ENCODE data around the gene NMNAT2.

DNA sequence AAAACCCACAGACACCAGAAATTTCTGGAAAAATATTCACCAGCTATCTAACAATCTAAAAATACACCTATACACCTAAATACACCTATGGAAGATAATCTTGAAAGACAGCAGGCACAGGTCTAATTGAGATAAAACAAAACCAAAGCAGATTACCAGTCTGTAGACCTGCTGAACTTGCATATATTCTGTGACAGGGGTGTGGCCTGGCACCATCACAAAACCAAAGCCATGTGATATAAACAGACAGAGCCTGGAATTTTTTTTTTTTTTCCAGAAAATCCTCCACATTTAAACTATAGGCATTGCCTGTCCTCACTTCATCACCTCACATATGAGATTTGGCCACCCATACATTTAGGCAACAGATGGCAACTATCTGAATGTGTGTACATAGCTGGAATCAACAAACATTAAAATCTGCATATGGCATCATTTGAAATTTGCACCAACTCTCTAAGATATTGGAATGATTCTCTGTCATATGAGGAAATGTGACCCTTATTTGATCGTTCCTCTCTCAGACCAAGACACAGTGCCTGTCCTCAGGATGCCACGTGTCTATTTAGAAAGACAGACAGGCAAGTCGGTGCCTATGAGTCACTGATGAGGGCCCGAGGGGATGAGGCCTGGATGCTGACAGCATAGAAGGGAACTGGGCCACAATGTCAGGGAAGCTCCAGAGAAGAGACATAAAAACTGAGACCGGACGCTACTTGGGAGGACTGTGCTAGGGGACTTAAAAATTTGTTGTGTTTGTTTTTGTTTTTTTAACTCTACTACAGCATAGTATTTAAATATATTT lies 32.6 kb downstream of the NMNAT2 start:
- TF ChIP-seq CTCF (IDR thresholded peaks at IDR 0.05; ENCODE audit: extremely low read depth in 1 of 2, insufficient read depth in 1 of 2, low read depth in 1 of 2, low read length in 2 of 2) (no peak), MYC (IDR thresholded peaks at IDR 0.05; ENCODE audit: low read depth, low read length) (no peak), POLR2A (IDR thresholded peaks at IDR 0.05; ENCODE audit: low read depth, low read length) (no peak), EZH2 (IDR thresholded peaks at IDR 0.05; ENCODE audit: borderline replicate concordance, low read depth, low read length, severe bottlenecking) (no peak), POLR2AphosphoS5 (IDR thresholded peaks at IDR 0.05; ENCODE audit: insufficient read depth, low read depth, low read length) (no peak), JUN (IDR thresholded peaks at IDR 0.05; ENCODE audit: borderline replicate concordance, insufficient read depth, insufficient read length, low read depth) (no peak), FOS (IDR thresholded peaks at IDR 0.05; ENCODE audit: borderline replicate concordance, insufficient read depth, low read length) (no peak), GATA2 (IDR thresholded peaks at IDR 0.05; ENCODE audit: insufficient read depth, insufficient read length, low read depth, low read length) (no peak)
- TF ChIP-seq, protein P1, sequence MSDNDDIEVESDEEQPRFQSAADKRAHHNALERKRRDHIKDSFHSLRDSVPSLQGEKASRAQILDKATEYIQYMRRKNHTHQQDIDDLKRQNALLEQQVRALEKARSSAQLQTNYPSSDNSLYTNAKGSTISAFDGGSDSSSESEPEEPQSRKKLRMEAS (IDR thresholded peaks at IDR 0.05; ENCODE audit: insufficient read depth, insufficient read length): no peak
